HUDEP-2 (cell line): Measurements from ENCODE around the gene RAPGEF6.
A peak's percentile ranks its signal among the peaks of the same experiment; 100 is the strongest.
"Not testable (repeated sequence)": the region's sequence is repeated elsewhere in the genome, so short reads cannot be mapped to it uniquely, and the experiment has no call there.

Experiments used
- DNase-seq, 76 experiments: peaks; one replicate each; lab custom pipeline; 2025; ENCODE audit not compliant: unreplicated experiment in 76 of 76; lab: John Stamatoyannopoulos, UW

The RAPGEF6 gene

DNA sequence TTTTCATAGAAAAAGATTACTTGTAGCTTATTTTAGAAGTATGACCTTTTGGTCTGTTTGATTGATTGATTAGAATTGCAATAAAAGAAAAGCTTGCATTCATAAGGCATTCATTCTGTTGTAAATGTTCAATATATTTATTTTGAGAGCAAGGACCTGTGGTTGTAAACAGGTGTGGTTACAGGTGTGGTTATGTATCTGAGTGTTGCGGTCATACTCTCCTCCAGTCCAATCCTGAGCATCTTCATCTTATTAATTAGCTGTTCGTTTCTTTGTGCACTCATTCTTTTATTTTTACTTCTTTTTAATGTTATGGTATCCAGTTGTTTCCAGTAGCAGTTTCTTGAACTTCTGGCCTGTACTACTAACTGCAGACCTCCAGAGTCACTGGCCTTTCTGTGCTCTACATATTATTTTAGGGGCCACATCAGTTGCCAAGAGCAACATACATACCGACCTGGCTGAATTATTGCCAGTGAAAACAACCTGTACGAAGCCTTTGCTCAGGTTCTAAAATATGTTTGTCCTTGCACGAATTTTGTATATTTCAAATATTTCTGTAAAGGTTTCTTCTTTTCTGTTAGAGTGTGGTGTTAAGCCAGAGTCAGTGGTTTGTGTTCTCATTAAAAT is 242.4 kb downstream of the RAPGEF6 start:
- DNase-seq, result no peak

GRCh38 chr5:131389869-131390265 is 245.2 kb downstream of the RAPGEF6 start:
- DNase-seq, result no peak

GRCh38 chr5:131389096-131389868 is 245.7 kb downstream of the RAPGEF6 start:
- DNase-seq, result no peak

GRCh38 chr5:131387255-131387654 is 247.8 kb downstream of the RAPGEF6 start:
- DNase-seq, result no peak

DNA sequence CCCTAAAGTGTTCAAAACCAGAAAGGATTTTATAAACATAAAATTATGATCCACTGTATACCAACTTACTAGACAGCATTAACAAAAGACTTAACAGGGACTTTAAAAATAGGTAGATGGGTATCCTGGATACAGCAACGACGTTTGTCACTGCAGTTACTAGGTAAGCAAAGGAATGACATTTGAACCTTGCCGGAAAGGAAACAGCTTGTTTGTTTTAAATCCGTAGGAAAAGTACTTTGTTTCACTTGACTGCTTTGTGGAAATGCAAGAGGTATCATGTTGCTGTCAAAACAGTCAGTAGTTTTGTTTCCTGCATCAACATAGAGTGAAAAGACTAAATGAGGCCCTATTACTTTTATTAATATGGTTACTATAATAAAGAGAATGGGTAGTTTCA is 248.2 kb downstream of the RAPGEF6 start:
- no peak for DNase-seq

DNA sequence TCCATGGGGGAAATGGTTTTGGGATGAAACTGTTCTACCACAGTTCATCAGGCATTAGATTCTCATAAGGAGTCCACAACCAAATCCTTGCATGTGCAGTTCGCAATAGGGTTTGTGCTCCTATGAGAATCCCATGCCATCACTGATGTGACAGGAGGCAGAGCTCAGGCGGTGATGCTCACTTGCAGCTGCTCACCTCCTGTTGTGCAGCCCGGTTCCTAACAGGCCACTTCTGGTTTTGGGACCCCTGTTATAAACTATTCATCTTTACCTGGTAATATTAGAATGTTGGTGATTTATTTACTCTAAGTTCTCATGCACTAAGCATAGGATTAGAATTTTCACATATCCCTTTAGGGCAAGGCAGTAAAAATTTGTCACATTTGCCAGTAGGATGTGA is 248.9 kb downstream of the RAPGEF6 start:
- DNase-seq, result no peak

DNA sequence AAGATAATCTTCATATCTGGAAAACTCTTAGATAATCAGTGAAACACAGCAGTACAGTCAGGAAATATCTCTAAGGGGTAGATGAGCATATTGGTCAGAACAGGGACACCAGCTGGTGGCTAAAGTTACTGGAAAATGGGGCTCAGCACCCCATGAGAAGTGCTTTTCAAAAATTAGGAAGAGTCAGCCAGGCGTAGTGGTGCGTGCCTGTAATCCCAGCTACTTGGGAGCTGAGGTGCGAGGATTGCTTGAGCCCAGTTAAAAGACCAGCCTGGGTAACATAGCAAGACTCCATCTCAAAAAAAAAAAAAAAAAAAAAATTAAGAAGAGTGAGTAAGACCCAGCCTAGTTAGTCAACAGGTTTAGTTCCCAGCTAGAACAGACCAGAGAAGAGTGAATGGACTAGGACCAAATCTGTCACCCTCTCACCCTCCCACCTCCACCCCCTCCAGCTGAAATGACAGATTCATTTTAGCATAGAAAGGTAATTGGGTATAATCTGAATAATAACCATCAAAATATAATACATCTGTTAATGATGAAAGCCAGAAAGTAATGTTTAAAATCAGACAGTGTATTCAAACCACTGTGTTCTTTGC is 250.3 kb downstream of the RAPGEF6 start:
- DNase-seq, result peak in 7 of 76 experiments; percentile 14 to 57 (median 28)

GRCh38 chr5:131384173-131384572 is 250.9 kb downstream of the RAPGEF6 start:
- DNase-seq, result peak in 40 of 76 experiments; percentile 2 to 77 (median 40)

DNA sequence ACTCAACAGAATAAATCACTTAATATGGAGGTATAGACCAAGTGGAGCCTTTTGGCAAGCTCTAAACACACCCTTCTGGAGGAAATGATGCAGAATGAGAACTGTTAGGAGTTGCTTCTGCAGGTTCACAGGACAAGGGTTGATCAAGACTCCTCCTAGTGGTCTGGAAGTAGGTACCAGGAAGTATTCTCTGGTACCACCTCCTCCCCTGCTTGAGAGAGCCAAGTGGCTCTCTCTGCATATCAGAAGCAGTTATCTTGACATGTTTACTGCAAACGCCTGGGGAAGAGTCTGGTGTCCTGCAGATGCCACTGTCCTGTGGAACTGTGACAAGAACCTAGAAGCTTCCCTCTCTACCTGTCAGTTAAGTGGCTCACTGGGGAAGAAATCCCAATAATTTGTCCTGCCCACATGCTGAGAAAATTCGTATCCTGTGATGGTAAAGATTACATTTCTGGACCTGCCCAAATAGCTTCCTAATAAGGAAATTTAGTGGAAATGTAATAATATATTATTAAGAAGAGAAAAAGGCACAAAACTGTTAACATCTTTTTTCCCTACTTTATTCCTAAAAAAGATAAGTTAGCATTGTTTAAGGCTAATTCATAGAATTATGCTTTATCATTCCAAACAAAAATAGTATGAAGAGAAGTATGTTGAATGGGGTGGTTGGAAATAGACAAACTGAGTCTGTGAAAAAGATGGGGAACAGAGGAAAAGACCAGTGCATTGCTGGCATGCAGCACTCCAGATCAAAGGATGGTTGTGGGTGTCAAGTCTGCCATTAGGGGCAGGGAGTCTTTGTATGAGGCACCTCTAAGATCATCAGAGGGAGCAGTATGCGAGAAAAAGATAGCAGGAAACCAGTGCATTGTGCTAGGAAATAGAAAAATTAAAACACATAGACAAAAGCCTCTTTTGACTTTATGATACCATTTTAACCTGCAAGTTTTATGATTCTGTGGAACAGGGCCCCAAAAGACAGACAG is 252.3 kb downstream of the RAPGEF6 start:
- peak in 75 of 76 experiments; percentile 6 to 91 (median 53) for DNase-seq

DNA sequence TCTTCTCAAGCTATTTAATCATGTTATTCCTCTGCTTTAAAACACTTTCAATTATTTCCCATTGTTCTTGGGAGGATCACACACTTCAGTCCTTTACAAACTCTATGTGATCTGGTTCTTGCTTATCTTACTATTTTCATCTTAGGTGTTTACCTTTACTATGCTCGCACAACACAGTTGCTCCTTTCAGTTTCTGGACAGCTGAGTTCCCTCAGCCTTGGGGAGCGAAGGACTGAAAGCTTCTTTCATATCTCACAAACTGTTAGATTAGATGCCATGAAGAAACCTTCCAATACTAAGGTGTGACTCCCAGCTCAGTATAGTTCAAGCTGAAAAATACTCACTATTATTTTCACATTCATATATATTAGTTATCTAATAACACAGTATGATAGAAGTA is 253.3 kb downstream of the RAPGEF6 start:
- DNase-seq, result no peak

DNA sequence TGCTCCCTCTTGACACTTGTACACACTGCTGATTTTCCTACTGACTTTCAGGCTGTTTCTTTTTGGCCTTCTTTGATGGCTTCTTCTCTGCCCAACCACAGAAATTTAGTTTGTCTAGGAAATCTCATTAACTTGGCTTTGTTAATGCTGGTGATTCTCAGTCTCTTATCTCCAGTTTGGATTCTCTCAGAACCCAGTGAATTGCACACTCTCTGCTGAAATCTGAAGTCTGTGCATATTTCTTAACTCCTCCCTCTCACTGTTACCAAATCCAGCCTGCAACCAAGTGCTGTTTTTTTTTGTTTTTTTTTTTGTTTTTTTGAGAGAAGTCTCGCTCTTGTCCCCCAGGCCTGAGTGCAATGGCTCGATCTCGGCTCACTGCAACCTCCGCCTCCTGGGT is 254.0 kb downstream of the RAPGEF6 start:
- no peak for DNase-seq

DNA sequence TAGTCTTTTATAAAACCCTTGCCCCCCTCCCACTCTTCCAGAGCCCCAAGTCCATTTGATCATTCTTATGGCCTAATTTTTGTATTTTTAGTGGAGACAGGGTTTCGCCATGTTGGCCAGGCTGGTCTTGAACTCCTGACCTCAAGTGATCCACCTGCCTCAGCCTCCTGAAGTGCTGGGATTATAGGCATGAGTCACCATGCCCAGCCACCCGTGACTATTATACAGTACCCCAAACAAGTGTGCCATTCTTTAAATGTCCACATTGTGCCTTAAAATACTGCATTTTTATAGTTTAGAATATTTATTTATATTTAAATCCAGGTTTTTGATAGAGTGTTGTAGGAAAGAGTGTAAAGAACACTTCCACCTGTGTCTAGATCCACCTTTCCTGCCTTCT is 254.8 kb downstream of the RAPGEF6 start:
- not testable (repeated sequence) for DNase-seq

DNA sequence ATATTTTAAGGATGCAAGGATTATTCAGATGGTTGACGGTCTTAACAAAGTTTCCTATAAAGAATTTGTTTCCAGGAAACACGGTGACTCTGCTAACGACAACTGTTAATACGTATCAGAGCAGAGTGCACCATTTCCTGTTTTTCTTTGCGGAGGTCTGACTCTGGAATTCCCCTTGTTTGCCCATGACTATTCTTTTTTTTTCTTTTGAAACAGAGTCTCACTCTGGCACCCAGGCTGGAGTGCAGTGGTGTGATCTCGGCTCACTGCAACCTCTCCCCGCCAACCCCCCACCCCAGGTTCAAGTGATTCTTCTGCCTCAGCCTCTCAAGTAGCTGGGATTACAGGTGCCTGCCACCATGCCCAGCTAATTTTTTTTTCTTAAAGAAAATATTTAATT is 255.3 kb downstream of the RAPGEF6 start:
- peak in 1 of 76 experiments; percentile 30 for DNase-seq

DNA sequence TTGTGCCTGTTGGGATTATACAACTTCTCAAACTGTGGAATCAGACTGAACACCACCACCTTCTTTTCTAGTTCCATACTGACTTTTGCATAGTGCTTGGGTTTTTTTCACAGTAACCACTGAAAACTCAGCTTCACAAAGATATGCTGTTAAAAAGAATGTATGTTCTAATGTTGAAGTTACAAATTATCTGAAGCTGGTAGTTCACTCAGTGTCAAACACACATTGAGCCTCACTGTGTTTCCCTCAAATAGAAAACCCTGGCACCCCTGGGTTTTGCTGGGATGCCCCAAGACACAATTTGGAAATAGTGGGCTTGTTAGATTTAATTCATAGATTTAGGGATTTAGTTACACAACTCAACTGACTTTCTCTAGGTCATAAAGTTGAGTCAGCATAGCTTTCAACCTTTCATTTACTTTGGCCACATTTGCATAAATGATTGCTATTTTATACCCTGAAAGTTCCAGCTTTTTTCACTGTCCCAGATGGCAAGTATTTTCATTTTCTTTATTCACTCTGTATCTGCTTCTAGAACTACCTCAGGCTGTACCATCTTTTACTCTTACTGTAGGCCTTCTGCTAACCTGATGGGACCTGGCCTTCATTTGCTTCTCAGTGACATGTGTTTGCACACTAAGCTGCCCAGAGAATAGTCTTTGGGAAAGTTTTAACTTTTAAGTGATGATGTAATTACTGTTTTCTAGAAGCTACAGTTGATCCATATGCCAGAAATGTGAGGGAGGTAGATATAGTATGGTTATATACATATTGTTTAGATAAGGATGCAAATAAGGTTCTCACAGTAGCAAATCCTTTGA is 256.1 kb downstream of the RAPGEF6 start:
- peak in 4 of 76 experiments; percentile 9 to 35 (median 23) for DNase-seq

DNA sequence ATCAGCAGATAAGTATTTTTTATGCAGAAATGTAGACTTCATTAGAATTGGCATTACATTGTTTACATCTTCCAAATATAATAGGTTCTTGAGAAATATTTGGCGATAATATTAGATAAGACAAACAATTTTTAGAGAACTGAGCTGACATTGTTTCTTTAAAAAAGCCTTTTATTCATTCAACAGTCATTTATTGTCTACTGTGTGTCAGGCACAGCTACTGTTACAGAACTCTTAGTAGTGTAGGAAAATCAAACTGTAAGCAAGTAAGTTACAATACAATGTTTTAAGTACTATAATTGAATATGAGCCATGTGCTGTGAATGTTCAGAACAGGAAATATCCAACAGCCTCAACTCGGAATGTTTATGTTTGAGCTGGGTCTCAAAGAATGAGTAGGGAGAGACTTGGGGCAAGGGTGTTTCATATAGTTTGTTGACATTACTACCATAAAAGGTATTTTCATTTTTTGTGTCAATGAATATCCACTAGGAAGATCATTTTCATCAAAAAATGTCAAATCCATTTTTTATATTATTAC is 257.2 kb downstream of the RAPGEF6 start:
- DNase-seq, result no peak

- DNase-seq, result no peak
These were observed 257.7 kb downstream of the RAPGEF6 start for GRCh38 chr5:131377346-131377745.

DNA sequence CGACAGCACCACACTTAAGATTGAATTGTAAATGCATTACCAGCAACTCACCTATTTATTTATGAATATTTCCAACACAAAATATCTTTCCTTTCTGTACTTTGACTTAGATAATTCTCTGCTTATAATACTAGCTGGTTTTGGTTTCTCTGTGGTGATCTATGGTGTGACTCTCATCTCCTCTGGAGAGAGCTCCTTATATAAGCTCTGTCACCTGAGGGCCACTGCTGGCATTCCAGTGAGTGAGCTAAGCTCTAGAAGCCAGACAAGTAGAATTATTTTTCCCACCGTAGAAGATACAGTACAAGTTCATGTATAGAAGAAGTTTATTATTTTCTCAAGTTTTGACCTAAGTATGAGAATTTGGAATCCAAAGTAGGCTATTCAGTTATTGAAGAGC is 259.7 kb downstream of the RAPGEF6 start:
- no peak for DNase-seq
